ENCODE measurements around the gene EIF3D.

Gene EIF3D

GRCh38 chr22:36546092-36546804 is 17.3 kb upstream of the EIF3D start:
- TF ChIP-seq MAX (IDR thresholded peaks at IDR 0.05) (no peak; the same call in 1 of the 2 replicates), ZBTB7A (IDR thresholded peaks at IDR 0.05; ENCODE audit: low read depth) (0 out of 2 replicates have a peak, but pooled peaks have one; percentile 44), RAD21 (IDR thresholded peaks at IDR 0.05; ENCODE audit: low read depth) (peak; percentile 81)
- TF ChIP-seq, protein P1, sequence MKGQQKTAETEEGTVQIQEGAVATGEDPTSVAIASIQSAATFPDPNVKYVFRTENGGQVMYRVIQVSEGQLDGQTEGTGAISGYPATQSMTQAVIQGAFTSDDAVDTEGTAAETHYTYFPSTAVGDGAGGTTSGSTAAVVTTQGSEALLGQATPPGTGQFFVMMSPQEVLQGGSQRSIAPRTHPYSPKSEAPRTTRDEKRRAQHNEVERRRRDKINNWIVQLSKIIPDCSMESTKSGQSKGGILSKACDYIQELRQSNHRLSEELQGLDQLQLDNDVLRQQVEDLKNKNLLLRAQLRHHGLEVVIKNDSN (IDR thresholded peaks at IDR 0.05), result peak; percentile 48

GRCh38 chr22:36544107-36544620 is 15.2 kb upstream of the EIF3D start:
- TF ChIP-seq TAF1 (IDR thresholded peaks at IDR 0.05; ENCODE audit: low read depth) (no peak), ZBTB7A (IDR thresholded peaks at IDR 0.05; ENCODE audit: low read depth) (no peak), RAD21 (IDR thresholded peaks at IDR 0.05; ENCODE audit: low read depth) (no peak), TEAD4 (IDR thresholded peaks at IDR 0.05) (no peak), EP300 (IDR thresholded peaks at IDR 0.05; ENCODE audit: borderline replicate concordance) (no peak), EGR1 (IDR thresholded peaks at IDR 0.05) (no peak), MAX (IDR thresholded peaks at IDR 0.05) (no peak), YY1 (IDR thresholded peaks at IDR 0.05; ENCODE audit: low read depth) (no peak), CEBPB (IDR thresholded peaks at IDR 0.05) (no peak), TCF12 (IDR thresholded peaks at IDR 0.05; ENCODE audit: low read depth) (no peak), CREB1 (IDR thresholded peaks at IDR 0.05; ENCODE audit: low read depth) (no peak), NFIC (IDR thresholded peaks at IDR 0.05) (no peak), FOXM1 (IDR thresholded peaks at IDR 0.05; ENCODE audit: borderline replicate concordance, low read depth) (no peak)
- TF ChIP-seq, protein P2, sequence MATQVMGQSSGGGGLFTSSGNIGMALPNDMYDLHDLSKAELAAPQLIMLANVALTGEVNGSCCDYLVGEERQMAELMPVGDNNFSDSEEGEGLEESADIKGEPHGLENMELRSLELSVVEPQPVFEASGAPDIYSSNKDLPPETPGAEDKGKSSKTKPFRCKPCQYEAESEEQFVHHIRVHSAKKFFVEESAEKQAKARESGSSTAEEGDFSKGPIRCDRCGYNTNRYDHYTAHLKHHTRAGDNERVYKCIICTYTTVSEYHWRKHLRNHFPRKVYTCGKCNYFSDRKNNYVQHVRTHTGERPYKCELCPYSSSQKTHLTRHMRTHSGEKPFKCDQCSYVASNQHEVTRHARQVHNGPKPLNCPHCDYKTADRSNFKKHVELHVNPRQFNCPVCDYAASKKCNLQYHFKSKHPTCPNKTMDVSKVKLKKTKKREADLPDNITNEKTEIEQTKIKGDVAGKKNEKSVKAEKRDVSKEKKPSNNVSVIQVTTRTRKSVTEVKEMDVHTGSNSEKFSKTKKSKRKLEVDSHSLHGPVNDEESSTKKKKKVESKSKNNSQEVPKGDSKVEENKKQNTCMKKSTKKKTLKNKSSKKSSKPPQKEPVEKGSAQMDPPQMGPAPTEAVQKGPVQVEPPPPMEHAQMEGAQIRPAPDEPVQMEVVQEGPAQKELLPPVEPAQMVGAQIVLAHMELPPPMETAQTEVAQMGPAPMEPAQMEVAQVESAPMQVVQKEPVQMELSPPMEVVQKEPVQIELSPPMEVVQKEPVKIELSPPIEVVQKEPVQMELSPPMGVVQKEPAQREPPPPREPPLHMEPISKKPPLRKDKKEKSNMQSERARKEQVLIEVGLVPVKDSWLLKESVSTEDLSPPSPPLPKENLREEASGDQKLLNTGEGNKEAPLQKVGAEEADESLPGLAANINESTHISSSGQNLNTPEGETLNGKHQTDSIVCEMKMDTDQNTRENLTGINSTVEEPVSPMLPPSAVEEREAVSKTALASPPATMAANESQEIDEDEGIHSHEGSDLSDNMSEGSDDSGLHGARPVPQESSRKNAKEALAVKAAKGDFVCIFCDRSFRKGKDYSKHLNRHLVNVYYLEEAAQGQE (IDR thresholded peaks at IDR 0.05; ENCODE audit: low read depth), result no peak
- TF ChIP-seq, protein P1 (IDR thresholded peaks at IDR 0.05), result no peak

DNA sequence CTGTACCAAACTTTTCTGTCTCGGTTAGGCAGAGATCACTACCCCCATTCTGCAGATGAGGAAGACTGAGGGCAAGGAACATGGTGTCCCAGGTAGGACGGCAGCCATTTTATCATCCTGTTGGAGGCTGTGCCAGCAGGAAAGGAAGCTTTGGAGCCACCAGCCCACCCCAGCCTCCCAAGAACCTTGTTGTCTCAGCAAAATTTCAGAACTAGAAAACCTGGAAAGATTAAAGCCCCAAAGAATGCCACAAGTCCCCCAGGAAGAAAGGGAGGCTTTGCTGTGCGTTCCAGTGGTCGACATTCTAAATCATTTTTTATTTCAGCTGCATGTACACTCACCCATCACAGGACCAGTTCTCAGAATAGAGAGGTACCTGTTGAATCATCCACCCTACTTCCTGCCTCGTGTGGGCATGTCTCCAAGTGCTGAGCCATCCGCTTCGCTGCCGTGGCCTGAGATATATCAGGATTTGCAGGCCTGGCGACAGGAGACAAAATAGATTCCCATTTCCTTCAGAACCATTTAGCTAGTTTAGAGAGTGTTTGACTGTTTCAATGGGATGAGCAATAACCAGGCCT is 13.0 kb upstream of the EIF3D start:
- no peak for TF ChIP-seq TEAD4 (IDR thresholded peaks at IDR 0.05)
- no peak for TF ChIP-seq ZBTB7A (IDR thresholded peaks at IDR 0.05; ENCODE audit: low read depth)
- TF ChIP-seq, protein P1 (IDR thresholded peaks at IDR 0.05), result no peak
- peak; percentile 32; the same call in 1 of the 2 replicates for TF ChIP-seq MAX (IDR thresholded peaks at IDR 0.05)
- no peak for TF ChIP-seq EP300 (IDR thresholded peaks at IDR 0.05; ENCODE audit: borderline replicate concordance)
- TF ChIP-seq CEBPB (IDR thresholded peaks at IDR 0.05), result no peak
- TF ChIP-seq EGR1 (IDR thresholded peaks at IDR 0.05), result no peak
- TF ChIP-seq, protein P2 (IDR thresholded peaks at IDR 0.05; ENCODE audit: low read depth), result no peak
- no peak for TF ChIP-seq FOXM1 (IDR thresholded peaks at IDR 0.05; ENCODE audit: borderline replicate concordance, low read depth)
- peak; percentile 79 for TF ChIP-seq NFIC (IDR thresholded peaks at IDR 0.05)
- no peak for TF ChIP-seq CREB1 (IDR thresholded peaks at IDR 0.05; ENCODE audit: low read depth)
- TF ChIP-seq TCF12 (IDR thresholded peaks at IDR 0.05; ENCODE audit: low read depth), result no peak
- TF ChIP-seq YY1 (IDR thresholded peaks at IDR 0.05; ENCODE audit: low read depth), result no peak
- no peak for TF ChIP-seq RAD21 (IDR thresholded peaks at IDR 0.05; ENCODE audit: low read depth)
- TF ChIP-seq TAF1 (IDR thresholded peaks at IDR 0.05; ENCODE audit: low read depth), result no peak

GRCh38 chr22:36540867-36541642 is 12.1 kb upstream of the EIF3D start:
- peak; percentile 56 for TF ChIP-seq NFIC (IDR thresholded peaks at IDR 0.05)
- no peak for TF ChIP-seq FOXM1 (IDR thresholded peaks at IDR 0.05; ENCODE audit: borderline replicate concordance, low read depth)
- TF ChIP-seq ZBTB7A (IDR thresholded peaks at IDR 0.05; ENCODE audit: low read depth), result no peak
- TF ChIP-seq EP300 (IDR thresholded peaks at IDR 0.05; ENCODE audit: borderline replicate concordance), result peak; percentile 59; the same call in 1 of the 2 replicates
- TF ChIP-seq, protein P1 (IDR thresholded peaks at IDR 0.05), result peak; percentile 29; the same call in 1 of the 2 replicates
- TF ChIP-seq YY1 (IDR thresholded peaks at IDR 0.05; ENCODE audit: low read depth), result no peak
- TF ChIP-seq TEAD4 (IDR thresholded peaks at IDR 0.05), result peak; percentile 97
- TF ChIP-seq TCF12 (IDR thresholded peaks at IDR 0.05; ENCODE audit: low read depth), result peak; percentile 42; the same call in 1 of the 2 replicates
- peak; percentile 54; the same call in 1 of the 2 replicates for TF ChIP-seq CEBPB (IDR thresholded peaks at IDR 0.05)
